Peyer's patch (tissue), 4 donors: ENCODE results near the gene LIMCH1. TPM values are rescaled to one million over a fixed set of nuclear protein-coding genes. Genes with fewer than 3 reads are reported as not detected.

Experiments
- DNase-seq, 3 donors: peaks; one replicate each; pipeline ENCODE4 v3.0.0-alpha.2; 2017 to 2019
- H3K27ac ChIP-seq, 4 donors: fragments of 200-600 bp; sonication (generic); one replicate each; pipeline ENCODE4 v1.5.1; 2016 to 2019
- H3K27me3 ChIP-seq, 2 donors: fragments of 200-600 bp; sonication (generic); one replicate each; pipeline ENCODE4 v1.5.1; 2019
- H3K36me3 ChIP-seq, 3 donors: fragments of 200-600 bp; sonication (generic); one replicate each; pipeline ENCODE4 v1.5.1; 2016 to 2019
- H3K4me1 ChIP-seq, 4 donors: fragments of 200-600 bp; sonication (generic); one replicate each; pipeline ENCODE4 v1.5.1; 2016 to 2019
- H3K4me3 ChIP-seq, 4 donors: fragments of 200-600 bp; sonication (generic); 1 replicate in 3 of 4; 2 replicates in 1 of 4; pipeline ENCODE4 v1.5.1; 2016 to 2019; ENCODE audit warnings: mild to moderate bottlenecking in 1 of 4
- H3K9me3 ChIP-seq, 4 donors: fragments of 200-600 bp; sonication (generic); one replicate each; pipeline ENCODE4 v1.5.1; 2016 to 2019; ENCODE audit warnings: mild to moderate bottlenecking in 1 of 4
- POLR2A ChIP-seq, 2 donors: fragments of 450-650 bp; IDR thresholded peaks; one replicate each; pipeline ENCODE4 v1.5.1; 2017; ENCODE audit warnings: antibody characterized with exemption in 2 of 2, mild to moderate bottlenecking in 2 of 2, moderate library complexity in 2 of 2
- total RNA-seq, 4 donors: library from RNA; depleted of rRNA; stranded (reverse); fragments of >200 nt; gene quantifications; one replicate each; pipeline ENCODE4 v1.1.0, GENCODE V29; 2016
- TF ChIP-seq, protein P1 (sequence below), 6 experiments: fragments of 450-650 bp in 4 of 6; fragments of 200-600 bp in 2 of 6; sonication (generic) in 1 of 6; IDR thresholded peaks; one replicate each; pipeline ENCODE4 v1.5.1; 2017 to 2019; ENCODE audit warnings: antibody characterized with exemption in 6 of 6, mild to moderate bottlenecking in 3 of 6, moderate library complexity in 1 of 6

Gene LIMCH1
- total RNA-seq, 4 donors from 2014 or later = 11.1 to 56.9 (median 20.4) TPM

DNA sequence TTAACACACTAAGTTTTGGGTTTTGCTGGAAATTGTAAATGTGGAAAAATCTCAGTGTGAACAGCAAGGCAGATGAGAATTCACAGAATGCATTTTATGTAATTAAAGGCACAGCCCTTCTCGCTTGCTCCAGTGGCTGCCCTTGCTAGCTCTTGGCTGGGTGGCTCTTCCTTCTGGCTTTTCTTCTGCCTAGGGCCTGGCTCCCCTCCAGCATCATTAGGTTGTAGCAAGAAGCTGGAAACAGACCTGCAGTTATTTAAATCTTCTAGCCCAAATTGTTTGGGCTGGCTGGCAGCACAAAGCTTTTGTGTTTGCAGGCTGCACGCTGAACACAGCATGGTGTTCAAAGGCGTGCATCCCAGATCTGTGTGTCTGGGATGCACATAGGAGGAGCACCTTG, 56.5 kb downstream of the LIMCH1 start:
- no peaks in the 10 kb centered on the region for H3K27me3 ChIP-seq

DNA sequence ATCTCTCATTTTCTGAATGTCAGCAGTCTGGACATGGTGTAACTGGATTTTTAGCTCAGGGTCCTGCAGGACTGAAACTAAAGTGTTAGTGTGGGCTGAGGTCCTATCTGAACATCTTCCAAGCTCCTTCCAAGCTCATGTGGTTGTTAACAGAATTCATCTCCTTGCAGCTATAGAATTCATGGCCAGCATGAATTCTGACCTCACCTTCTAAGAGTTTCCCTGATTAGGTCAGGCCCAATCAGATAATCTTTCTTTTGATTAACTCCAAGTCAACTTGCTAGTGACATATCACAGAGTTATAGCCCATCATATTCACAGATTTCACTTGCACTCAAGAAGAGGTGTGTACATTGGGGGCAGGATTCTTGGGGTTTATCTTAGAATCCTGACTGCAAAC, 59.5 kb downstream of the LIMCH1 start:
- Histone ChIP-seq H3K27me3 (no peaks in the 10 kb centered on the region), H3K27ac (no peak overlapping the region), H3K36me3 (no peaks in the 10 kb centered on the region), H3K9me3 (no peaks in the 10 kb centered on the region), H3K4me1 (no peaks in the 10 kb centered on the region), H3K4me3 (no peak overlapping the region)
- no peak for TF ChIP-seq POLR2A (IDR thresholded peaks at IDR 0.05)
- TF ChIP-seq, protein P1, sequence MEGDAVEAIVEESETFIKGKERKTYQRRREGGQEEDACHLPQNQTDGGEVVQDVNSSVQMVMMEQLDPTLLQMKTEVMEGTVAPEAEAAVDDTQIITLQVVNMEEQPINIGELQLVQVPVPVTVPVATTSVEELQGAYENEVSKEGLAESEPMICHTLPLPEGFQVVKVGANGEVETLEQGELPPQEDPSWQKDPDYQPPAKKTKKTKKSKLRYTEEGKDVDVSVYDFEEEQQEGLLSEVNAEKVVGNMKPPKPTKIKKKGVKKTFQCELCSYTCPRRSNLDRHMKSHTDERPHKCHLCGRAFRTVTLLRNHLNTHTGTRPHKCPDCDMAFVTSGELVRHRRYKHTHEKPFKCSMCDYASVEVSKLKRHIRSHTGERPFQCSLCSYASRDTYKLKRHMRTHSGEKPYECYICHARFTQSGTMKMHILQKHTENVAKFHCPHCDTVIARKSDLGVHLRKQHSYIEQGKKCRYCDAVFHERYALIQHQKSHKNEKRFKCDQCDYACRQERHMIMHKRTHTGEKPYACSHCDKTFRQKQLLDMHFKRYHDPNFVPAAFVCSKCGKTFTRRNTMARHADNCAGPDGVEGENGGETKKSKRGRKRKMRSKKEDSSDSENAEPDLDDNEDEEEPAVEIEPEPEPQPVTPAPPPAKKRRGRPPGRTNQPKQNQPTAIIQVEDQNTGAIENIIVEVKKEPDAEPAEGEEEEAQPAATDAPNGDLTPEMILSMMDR (IDR thresholded peaks at IDR 0.05) = no peak
- DNase-seq = no peak

More for the DNA sequence above, 56.5 kb downstream of the LIMCH1 start:
- no peaks in the 10 kb centered on the region for H3K4me1 ChIP-seq
- H3K36me3 ChIP-seq = no peaks in the 10 kb centered on the region
- no peak overlapping the region for H3K4me3 ChIP-seq
- no peak for DNase-seq
- TF ChIP-seq, protein P1 (IDR thresholded peaks at IDR 0.05) = no peak
- no peak for TF ChIP-seq POLR2A (IDR thresholded peaks at IDR 0.05)
- H3K9me3 ChIP-seq = no peaks in the 10 kb centered on the region
- H3K27ac ChIP-seq = no peak overlapping the region

DNA sequence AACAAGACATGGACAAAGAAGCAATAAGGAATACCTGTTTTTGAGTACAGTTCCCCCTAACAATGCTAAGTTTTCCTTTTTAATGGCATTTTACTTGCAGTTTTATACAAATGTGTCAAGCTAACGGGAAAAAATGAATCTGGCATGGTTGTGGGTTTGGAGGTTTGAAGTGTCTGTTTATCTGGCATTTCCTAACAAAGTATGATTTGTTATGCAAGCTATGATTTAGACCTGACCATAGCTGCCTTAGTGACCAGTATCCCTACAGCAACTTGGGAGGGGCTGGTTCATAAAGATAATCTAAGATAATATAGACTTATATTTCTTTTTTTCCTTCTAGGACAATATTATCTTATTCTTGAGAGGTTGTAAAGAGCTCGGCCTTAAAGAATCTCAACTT, 60.6 kb downstream of the LIMCH1 start:
- Histone ChIP-seq H3K27me3 (no peaks in the 10 kb centered on the region), H3K36me3 (no peaks in the 10 kb centered on the region), H3K27ac (no peak overlapping the region), H3K4me1 (no peaks in the 10 kb centered on the region), H3K4me3 (no peak overlapping the region), H3K9me3 (no peaks in the 10 kb centered on the region)
- no peak for DNase-seq
- TF ChIP-seq, protein P1 (IDR thresholded peaks at IDR 0.05) = no peak
- no peak for TF ChIP-seq POLR2A (IDR thresholded peaks at IDR 0.05)

DNA sequence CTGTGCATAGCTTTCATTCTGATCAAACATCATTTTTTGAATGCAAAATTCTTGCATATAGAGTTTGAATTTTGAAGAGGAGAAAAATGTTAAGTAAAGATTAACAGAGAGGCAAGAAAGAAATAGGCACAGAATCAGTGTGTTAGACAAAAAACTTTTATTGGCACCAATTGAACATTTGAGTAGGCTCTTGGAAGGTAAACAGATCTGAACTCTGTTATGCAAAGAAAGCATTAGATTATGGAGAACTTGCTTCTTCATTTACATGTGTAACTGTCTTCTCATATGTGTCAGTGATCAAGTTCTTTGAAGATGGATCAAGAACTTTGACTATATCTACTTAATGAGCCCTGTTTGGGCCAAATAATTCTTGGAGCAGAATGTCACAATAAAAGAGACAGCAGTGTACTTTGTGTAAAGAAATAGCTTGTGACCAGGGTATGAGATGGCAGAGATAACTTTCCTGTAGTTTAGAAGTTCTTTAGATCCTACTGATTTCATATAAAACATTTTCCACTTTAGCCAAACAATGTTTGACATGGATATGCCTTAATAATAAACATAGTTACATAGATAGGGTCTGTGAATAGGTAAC, 61.3 kb downstream of the LIMCH1 start:
- H3K27ac ChIP-seq = no peak overlapping the region
- H3K4me1 ChIP-seq = no peaks in the 10 kb centered on the region
- no peaks in the 10 kb centered on the region for H3K9me3 ChIP-seq
- no peaks in the 10 kb centered on the region for H3K36me3 ChIP-seq
- H3K4me3 ChIP-seq = no peak overlapping the region
- DNase-seq = no peak
- no peaks in the 10 kb centered on the region for H3K27me3 ChIP-seq
- TF ChIP-seq, protein P1 (IDR thresholded peaks at IDR 0.05) = no peak
- no peak for TF ChIP-seq POLR2A (IDR thresholded peaks at IDR 0.05)

DNA sequence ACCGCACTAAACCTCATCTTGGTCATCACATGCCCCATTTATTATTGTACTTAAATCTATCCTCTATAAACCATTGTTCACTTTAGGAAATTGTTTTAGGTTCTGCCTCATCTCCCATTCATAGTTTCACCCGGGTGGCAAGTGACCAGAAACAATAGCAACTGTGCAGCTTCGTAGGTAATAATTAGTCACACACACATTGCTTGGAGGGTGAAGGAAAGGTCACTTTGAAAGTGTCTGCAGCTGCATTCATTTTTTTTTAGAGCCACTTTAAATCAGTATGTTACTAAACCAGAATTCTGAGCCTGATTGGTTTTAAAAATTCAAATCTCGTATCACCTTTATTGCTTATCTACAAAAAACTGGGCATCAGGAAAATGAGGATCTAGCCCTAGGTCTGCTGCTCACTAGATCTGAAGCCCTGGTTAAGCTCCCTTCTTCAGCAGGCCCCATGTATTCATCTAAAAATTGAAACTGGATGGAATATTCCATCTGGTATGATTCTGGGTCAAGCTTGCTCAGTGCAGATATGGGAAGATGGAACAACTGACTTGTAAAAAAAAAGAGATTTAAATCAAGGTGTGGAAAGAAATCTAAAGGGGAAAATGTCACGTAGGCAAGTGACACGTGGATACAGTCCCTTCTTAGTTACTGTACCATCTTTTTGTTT, 62.4 kb downstream of the LIMCH1 start:
- no peak for DNase-seq
- no peak overlapping the region for H3K27ac ChIP-seq
- no peaks in the 10 kb centered on the region for H3K4me1 ChIP-seq
- no peaks in the 10 kb centered on the region for H3K9me3 ChIP-seq
- no peak overlapping the region for H3K4me3 ChIP-seq
- no peaks in the 10 kb centered on the region for H3K36me3 ChIP-seq
- TF ChIP-seq, protein P1 (IDR thresholded peaks at IDR 0.05) = no peak
- TF ChIP-seq POLR2A (IDR thresholded peaks at IDR 0.05) = no peak
- H3K27me3 ChIP-seq = no peaks in the 10 kb centered on the region
